ENCODE results near the gene ARMH4.

- TF ChIP-seq CTCF (IDR thresholded peaks at IDR 0.05 in 4 of 5, conservative IDR thresholded peaks at IDR 0.05 in 1 of 5), result no peak
- no peak for TF ChIP-seq POLR2A (IDR thresholded peaks at IDR 0.05)
These were observed 18.3 kb downstream of the ARMH4 start for GRCh38 chr14:58133739-58134138.
